ENCODE measurements around the gene DEPP1.
A peak's percentile ranks its signal among the peaks of the same experiment; 100 is the strongest.

DEPP1 gene

DNA sequence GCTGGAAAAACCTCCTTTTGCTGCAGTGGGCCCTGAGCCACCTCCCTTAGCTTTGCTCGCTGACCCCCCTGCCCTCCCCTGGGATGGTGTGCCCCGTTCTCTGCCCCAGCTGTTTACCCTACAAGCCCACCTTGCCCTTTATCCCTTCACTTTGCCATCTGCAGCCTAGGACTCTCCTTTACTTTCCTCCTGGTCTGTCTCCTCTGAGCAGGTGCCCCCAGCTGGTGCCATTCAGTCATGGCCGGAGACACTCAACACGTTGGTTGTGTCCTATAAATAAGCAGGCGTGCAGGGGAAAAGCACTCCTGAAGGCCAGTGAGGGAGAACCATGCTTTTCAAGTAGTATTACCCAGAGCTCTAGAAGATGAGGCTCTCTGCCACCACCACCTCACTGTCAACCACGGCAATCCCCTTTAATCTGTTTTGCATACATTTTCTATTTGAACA lies 12.9 kb downstream of the DEPP1 start:
- DNase-seq, result no peak

GRCh38 chr10:44965104-44965503 lies 13.5 kb downstream of the DEPP1 start:
- DNase-seq, result no peak

DNA sequence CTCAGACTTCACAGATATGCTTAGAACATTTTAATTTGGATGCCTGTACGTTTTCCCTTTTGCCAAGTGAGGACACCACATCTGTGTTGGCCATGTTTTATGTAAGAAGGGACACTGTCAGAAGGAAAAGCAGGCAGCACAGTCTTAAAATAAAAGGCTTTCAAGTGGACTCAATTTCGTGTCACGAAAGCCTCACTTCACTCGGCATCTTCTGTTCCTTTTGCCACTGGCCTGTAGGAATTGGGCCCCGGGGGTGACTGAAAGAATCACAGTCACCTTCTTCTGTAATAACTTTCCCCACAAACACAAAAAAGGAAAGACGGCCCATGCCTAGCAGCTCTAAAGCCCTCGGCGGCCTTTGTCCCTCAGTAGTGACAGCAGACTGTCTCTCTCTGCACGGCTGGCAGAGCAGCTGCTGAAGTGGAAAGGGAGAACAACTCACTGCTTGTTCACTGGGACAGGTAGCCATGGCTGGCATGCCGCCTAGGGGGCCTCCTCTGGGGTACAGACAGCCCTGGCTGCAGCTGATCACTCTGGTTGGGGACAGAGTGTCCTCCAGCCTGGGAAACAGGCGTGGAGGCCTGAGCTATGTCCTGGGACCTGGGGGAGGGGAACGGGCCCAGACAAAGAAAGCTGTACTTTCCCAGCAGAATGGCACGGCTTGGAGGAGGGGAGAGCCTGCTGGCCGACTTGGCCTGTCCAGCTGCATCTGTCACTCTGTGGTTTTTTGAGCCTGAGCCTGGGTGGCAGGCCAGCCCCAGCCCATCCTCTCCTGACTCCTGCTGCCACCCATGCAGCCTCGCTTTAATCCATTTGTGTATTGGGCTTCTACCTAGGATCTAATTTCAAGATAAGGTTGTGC lies 14.6 kb downstream of the DEPP1 start:
- no peak for DNase-seq

GRCh38 chr10:44962870-44963738 lies 15.5 kb downstream of the DEPP1 start:
- DNase-seq, result no peak

- no peak for DNase-seq
These were observed 16.5 kb downstream of the DEPP1 start for GRCh38 chr10:44961931-44962750.

DNA sequence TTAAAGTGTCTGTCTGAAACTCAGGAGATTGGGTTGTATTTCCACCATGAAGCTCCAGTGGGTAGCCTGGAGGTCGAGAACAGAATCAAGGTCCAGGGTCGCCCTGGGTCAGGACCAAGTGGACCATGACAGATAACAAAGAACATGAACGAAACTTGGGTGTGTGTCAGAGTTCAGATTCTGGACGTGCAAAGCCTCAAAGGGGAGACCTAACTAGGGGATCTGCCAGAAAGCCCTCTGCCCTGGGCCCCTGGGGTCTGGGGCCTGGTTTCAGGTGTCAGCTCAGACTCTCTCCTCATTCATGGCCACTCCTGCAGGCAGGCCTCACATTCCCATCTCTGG lies 17.4 kb downstream of the DEPP1 start:
- DNase-seq, result no peak

DNA sequence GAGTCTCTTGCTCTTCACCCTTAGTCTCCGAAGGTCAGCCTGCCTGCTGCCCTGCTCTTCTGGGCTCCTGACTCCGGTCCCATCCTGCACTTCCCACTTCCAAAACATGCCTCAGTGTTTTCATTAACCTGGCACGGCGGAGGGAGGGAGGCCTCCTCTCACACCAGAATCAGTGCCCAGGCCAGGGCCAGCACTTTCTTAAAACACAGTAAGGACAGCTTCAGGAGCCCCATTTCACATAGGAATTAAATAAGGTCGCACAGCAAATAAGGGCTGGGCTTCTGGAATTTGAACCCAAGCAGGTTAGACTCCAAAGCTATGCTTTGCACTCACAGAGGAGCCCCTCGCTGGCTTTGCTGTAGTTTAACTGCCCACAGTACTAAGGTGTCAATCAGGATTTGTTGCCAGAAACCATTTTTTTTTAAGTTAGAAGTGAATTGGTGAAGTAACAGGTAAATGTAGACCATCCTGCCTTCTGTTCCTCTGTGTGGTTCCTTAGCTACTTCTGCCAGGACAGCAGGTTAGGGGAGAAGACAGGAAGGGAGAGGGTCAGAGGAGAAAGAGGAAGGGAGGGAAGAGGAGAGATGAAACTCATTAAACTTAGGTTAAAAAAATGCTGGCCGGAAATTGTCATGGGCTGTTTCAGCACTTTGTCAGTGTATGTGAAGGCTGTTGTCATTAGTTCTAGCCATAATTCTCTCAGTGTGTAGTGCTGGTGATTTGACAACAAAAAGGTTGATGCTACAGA lies 18.0 kb downstream of the DEPP1 start:
- DNase-seq, result no peak

DNA sequence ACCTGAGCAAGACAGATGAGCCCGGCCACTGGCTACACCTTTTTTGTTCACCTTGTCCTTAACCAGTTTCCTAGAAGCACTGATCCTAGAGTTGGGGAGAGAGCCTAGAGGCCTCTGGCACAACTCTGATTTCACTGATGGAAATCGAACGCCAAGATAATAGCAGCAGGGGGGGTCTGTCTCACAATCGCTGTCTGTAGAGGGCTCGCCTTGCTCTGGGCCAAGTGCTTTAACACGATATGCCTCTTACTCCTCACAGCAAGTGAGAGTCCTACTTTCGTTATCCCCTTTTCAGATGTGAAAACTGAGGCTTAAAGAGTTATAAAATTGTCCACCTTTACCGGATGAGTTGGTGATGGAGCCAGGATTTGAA lies 18.5 kb downstream of the DEPP1 start:
- DNase-seq, result no peak

- peak; percentile 93 for DNase-seq
These were observed 19.1 kb downstream of the DEPP1 start, which contains the start of gene RASSF4 for GRCh38 chr10:44959247-44960087. TSS of gene RASSF4 (plus strand) at chr10:44959802. CDS start at chr10:44970203, 10,401 bp downstream.

DNA sequence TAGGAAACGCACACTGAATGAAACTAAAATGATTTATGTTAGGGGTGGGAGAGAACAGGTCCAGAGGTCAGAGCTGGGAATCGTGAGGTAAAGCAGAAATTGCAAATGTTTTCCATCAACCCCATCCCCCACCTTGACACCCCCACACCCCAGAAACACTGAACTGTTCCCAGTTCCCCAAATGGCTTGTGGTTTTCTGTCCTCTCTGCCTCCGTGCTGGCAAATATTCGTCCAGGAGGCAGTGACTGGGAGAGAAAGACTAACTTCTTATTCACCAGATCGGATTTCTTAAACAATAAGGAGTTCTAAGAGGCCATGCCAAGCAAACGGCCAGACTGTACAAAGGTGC lies 19.7 kb downstream of the DEPP1 start:
- no peak for DNase-seq

DNA sequence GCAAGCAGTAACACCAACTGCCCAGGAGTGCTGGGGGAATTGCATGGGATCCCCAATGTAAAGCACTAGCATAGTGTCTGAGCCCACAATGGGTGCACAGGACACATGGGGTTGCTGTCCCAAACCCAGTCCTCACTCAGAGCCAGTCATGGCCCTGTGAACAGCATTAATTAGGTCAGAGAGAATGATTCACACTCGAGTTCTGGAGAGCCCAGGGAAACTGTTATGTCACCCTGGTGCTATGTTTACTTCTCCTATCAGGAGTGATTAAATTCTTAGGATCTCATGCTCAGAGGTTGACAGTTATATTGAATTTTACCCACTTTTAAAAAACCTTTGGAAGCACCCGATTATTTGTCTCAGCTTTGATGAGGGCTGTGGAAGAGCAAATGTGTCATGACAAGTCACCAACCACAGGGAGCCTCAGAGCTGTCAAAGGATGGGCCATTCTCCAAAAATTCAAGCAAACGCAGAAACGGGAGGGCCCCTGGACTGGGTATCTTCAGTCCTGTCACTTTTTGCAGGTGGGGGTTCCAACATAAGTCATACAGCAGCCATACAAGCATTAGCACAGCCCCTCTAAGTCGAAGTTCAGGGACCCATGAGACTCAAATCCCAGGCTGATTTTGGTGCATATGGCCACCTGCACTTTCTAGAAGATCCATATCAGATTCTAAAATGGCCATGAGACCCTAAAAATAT lies 20.3 kb downstream of the DEPP1 start:
- no peak for DNase-seq

DNA sequence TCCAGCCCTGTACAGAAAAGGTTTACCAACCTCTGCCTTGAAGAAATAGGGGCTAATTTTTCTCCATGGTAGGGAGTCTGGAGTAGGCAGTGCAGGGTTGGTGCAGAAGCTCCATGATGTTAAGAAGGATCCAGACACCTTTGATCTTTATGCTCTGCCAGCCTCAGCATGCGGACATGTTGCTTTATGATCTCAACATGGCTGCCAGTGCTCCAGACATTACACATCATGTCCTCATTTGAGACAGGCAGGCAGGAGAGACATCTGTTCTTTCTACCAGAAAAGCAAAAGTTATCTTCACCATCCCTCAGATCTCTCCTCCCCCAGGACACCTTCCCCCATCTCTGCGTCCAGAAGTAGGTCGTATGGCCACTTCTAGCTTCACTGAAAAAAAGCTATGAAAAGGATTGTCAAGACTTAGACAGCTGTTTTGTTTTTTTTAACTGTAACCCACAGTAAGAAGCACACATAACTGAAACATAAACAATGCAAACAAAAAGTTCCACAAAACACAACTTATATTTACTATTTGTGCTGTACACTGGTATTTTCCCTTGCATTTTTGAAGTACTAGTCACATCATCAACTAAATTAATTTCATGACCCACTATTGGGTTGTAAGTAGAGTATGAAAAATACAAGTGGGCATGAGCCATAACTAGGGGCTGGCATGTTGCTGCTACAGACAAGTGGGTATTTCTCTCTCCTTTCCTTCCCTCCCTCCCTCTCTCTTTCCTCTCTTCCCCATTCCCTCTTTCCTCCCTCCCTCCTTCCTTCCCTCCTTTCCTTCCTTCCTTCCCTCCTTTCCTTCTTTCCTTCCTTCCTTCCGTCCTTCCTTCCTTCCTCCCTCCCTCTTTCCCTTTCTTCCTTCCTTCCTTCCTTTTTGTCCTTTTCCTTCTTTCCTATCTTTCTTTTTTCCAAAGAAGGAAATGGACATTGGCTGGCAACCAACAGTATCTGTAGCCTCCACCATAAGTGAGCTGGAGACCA lies 21.6 kb downstream of the DEPP1 start:
- DNase-seq, result no peak

DNA sequence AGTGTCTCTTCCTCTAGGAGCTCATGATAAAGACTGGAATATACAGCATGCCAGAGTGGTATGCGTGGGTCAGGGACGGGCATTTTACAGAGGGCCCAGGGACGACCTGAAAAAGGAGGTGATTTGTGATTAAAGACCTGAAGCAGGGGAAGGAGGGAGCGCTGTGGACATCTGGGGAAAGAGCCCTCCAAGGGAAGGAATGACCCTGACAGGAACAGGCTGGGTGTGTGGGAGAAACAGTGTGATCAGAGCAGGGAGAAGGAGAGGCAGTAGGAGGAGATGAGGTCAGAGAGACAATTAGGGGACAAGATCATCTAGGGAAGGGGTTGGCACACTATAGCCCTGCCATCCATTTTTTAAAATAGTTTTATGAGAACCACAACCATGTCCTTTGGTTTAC lies 22.4 kb downstream of the DEPP1 start:
- DNase-seq, result no peak

GRCh38 chr10:44955413-44956070 lies 23.1 kb downstream of the DEPP1 start:
- no peak for DNase-seq

- no peak for DNase-seq
These were observed 23.6 kb downstream of the DEPP1 start for GRCh38 chr10:44954962-44955361.

DNA sequence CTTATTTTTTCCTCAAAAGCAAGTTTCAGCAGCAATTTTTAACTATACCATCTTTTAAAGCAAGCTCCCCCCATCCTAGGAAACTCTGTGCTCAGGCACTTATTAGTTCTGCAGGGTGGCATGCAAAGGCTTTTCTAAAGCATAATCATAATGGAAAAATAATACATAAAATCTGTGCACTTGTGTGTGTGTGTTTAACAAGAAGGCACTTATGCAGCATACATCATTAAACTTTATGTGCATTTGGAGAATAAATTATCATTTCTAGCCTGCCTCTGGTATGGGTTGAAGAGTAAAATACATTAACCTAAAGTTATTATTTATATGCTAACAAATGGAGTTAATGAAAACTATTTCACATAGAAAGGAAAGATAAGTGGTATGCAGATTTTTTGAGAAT lies 24.6 kb downstream of the DEPP1 start:
- DNase-seq, result no peak

- DNase-seq, result no peak
These were observed 25.8 kb downstream of the DEPP1 start for GRCh38 chr10:44952779-44953231.

DNA sequence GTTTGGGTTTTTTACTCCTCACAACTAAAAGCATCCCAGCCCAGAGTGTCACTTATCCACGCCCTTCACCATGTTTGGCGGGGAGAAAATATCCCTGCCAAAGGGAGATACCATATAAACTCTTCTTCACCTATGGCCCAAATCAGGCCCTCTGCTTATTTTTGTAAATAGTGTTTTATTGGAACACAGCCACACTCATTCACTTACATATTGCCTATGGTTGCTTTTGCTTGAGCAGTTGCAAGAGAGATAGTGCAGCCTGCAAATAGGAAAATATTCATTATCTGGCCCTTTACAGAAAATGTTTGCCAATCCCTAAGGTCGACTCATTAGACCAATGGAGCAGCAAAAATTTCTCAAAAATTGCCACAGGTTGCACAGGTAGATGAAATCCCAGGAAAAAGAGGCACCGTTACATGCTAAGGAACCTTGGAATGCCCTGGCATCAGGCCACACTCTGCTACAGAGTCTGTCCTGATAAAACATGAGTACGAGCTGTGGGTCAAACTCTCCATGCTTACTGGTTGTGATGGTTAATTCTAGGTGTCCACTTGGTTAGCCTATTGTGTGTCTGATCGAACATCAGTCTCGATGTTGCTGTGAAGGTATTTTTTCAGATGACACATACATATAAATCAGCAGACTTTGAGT lies 26.9 kb downstream of the DEPP1 start:
- no peak for DNase-seq

Measured in stimulated activated CD4-positive, alpha-beta T cell treated with anti-CD3 and anti-CD28 coated beads, Interleukin-4, amount 100 ng/mL, for 1 hour (primary cell).